HG03439 (cell line): Measurements from ENCODE around the gene NRDE2.

Experiments
- ATAC-seq: cut with Tn5 transposase; IDR thresholded peaks from one replicate; pipeline ENCODE4 v1.9.1; 2021; ENCODE audit warnings: mild to moderate bottlenecking, moderate library complexity; ENCODE audit not compliant: unreplicated experiment

NRDE2 gene

GRCh38 chr14:90331497-90332270 lies at the start of gene NRDE2:
TSS of gene NRDE2 (minus strand) at chr14:90331941. CDS start at chr14:90331904, 37 bp downstream.
- ATAC-seq: peak; percentile 91

- ATAC-seq: no peak
These were observed 49.5 kb upstream of the NRDE2 start for GRCh38 chr14:90381011-90381786.

- ATAC-seq: no peak
These were observed 47.4 kb upstream of the NRDE2 start for GRCh38 chr14:90379106-90379505.

DNA sequence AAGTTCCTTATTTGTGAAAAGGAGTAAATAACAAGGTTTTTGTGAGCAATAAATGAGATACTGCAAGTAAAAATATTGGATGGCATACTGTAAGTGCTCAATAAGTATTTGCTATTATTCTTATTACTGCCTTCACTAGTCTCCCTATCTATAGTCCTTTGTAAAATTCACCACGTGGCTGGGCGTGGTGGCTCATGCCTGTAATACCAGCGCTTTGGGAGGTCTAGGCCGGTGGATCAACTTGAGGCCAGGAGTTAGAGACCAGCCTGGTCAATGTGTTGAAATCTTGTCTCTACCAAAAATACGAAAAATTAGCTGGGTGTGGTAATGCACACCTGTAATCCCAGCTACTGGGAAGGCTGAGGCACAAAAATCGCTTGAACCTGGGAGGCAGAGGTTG lies 46.5 kb upstream of the NRDE2 start:
- no peak for ATAC-seq

GRCh38 chr14:90375934-90376333 lies 44.2 kb upstream of the NRDE2 start:
- no peak for ATAC-seq

GRCh38 chr14:90374813-90375212 lies 43.1 kb upstream of the NRDE2 start:
- no peak for ATAC-seq

DNA sequence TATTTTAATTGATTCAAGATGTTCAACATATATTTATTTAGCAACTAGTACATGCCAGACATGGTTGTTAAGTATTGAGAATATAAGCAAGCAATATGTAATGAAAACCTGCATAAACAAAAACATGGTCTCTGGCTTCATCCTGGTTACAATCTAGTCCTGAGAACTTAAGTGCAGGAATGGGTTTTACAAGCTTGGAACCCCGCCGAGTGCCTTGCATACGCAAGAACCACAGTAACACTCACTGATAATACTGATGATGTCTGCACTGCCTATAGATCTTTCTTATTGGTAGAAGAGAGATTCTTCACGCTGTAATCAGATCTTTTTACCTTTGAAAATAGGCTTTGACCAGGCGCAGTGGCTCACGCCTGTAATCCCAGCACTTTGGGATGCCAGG lies 42.1 kb upstream of the NRDE2 start:
- no peak for ATAC-seq

- no peak for ATAC-seq
These were observed 37.4 kb upstream of the NRDE2 start for GRCh38 chr14:90368946-90369721.

GRCh38 chr14:90362558-90362896 lies 30.8 kb upstream of the NRDE2 start:
- no peak for ATAC-seq

DNA sequence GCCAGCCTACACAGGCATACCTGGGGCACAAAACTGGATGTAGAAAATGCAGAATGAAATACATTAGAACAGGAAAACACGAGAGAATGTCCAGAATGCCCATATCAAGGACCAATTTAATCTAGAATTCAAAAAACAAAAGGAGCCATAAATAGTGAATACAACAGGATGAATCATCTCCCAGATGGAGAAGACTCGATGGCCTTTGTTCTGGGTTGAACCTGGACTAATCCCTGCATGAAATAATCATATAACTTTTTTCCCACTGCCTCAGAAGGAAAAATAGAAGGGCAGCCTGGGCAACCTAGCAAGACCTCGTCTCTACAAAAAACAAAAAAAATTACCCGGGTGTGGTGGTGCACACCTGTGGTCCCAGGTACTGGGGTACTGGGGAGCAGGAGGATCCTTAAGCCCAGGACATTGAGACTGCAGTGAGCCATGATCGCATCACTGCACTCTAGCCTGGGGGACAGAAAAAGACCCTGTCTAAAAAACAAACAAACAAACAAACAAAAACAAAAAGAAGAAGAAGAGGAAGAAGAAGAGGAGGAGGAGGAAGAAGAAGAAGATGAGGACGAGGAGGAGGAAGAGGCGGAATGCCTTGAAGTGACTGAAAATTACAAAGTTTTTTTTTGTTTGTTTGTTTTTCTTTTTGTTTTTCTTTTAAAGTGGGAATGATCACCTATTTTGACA lies 30.3 kb upstream of the NRDE2 start:
- no peak for ATAC-seq

GRCh38 chr14:90358359-90358758 lies 26.6 kb upstream of the NRDE2 start:
- no peak for ATAC-seq

DNA sequence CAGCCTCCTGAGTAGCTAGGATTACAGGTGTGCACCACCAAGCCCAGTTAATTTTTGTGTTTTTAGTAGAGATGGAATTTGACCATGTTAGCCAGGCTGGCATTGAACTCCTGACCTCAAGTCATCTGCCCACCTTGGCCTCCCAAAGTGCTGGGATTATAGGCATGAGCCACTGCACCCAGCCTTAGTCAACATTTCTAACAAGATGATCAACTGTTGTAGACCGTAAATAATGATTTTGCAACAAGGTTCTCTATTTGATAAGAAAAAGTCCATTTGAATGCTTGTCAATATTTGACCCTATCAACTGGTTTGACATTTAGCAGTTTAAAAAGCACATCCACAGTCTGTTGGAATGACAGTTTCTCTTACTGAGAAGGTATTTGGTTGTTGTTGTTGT lies 25.2 kb upstream of the NRDE2 start:
- no peak for ATAC-seq

GRCh38 chr14:90355540-90356518 lies 24.1 kb upstream of the NRDE2 start:
- no peak for ATAC-seq

DNA sequence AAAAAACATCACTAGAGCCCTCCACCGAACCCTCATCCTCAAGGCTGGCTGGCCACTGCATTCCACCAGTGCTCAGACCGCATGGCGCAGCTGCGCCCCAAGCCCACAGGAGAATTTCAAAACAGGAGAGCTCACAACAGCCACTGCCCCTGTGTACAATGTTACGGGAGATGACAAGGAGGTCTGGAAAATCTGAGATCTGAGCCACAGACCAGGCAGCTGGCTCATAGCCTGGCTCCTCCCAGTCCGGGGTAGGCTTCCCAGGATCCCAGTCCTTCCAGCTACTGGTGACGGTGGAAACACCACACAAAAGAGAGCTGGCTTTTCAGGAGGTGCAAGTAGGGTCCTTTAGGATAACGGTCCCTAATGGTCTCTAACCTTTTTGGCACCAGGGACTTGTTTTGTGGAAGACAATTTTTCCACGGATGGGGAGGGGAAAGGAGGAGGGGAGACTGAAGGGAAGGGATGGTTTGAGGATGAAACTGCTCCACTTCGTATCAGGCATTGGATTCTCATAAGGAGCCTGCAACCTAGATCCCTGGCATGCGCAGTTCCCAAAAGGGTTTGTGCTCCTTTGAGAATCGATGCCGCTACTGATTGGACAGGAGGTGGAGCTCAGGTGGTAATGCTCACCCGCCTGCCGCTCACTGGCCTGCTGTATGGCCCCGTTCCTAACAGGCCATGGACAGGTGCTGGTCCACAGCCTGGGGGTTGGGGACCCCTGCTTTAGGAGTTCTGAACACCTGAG lies 23.0 kb upstream of the NRDE2 start:
- ATAC-seq: no peak

- no peak for ATAC-seq
These were observed 18.0 kb upstream of the NRDE2 start for GRCh38 chr14:90349739-90350138.

GRCh38 chr14:90348270-90348669 lies 16.5 kb upstream of the NRDE2 start:
- ATAC-seq: no peak

GRCh38 chr14:90345239-90345557 lies 13.5 kb upstream of the NRDE2 start:
- ATAC-seq: no peak

DNA sequence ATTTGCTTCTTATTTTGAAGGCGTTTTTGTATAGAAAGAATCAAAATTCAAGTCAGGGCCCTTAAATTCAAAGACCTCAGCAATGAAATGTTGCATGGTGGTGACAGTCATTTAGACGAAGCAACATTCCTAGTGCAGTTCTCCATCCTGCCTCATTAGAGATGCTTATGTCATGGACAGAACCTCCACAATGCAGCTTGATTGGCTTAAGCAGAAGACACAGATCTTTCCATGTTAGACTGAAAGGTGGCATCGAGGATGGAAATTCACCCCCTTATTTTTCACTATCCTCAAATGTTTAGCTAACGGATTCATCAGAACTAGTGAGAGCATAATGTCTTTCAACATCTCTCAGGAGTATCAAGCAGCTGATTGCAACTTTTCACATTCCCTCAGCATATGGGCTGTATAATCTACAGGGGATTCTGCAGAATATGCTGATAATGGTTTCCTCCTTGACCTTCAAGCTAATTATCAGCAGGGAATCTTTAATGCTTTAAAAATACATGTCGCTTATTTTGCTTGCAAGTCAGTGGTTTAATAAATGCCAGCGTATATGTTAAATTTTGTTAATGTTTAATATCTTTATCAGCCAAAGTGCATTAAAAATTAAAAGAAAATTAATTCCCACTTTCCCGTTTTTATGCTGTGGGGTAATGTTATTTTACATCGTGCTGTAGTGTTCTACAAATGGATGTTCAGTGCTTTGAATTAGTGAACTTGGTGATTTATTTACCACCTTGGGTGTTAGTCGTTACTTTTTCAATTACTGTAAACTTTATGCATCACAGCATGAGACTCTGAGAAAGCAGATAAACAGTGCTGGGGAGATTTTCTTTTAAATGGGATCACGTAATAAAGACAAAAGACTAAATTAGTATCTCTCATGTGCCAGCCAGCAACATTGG lies 12.8 kb upstream of the NRDE2 start:
- no peak for ATAC-seq
